Progenitor cell of endocrine pancreas (in vitro differentiated cells): Measurements from ENCODE around the gene CRYZL1. TPM values are rescaled to one million over a fixed set of nuclear protein-coding genes. Genes with fewer than 3 reads are reported as not detected.
A peak's percentile ranks its signal among the peaks of the same experiment; 100 is the strongest.
"Not testable (repeated sequence)": the region's sequence is repeated elsewhere in the genome, so short reads cannot be mapped to it uniquely, and the experiment has no call there.

Experiments used
- DNase-seq: peaks from one replicate; pipeline ENCODE4 v3.0.0; 2021; ENCODE audit warnings: low spot score; ENCODE audit not compliant: unreplicated experiment
- H3K27ac Mint-ChIP-seq: 2 replicates; pipeline ENCODE4 v1.8.0; 2021; ENCODE audit warnings: mild to moderate bottlenecking, moderate library complexity, mixed read lengths
- H3K27me3 Mint-ChIP-seq: 2 replicates; pipeline ENCODE4 v1.8.0; 2021; ENCODE audit warnings: mixed read lengths
- H3K36me3 Mint-ChIP-seq: 2 replicates; pipeline ENCODE4 v1.8.0; 2022; ENCODE audit warnings: mixed read lengths; ENCODE audit not compliant: insufficient read depth
- H3K4me1 Mint-ChIP-seq: 2 replicates; pipeline ENCODE4 v1.8.0; 2021; ENCODE audit warnings: low read depth, mixed read lengths
- H3K4me3 Mint-ChIP-seq: 2 replicates; pipeline ENCODE4 v1.8.0; 2021; ENCODE audit warnings: low read depth, mild to moderate bottlenecking, moderate library complexity, mixed read lengths
- H3K9me3 Mint-ChIP-seq: 2 replicates; pipeline ENCODE4 v1.8.0; 2021; ENCODE audit warnings: low read depth, mixed read lengths
- total RNA-seq: library from RNA; stranded (reverse); gene quantifications from 2 replicates; pipeline ENCODE4 v1.2.1, GENCODE V29; 2021
- TF ChIP-seq, protein P1 (sequence below): fragments of 200-600 bp; sonication (generic); IDR thresholded peaks from one replicate; pipeline ENCODE4 v1.5.0; 2021; ENCODE audit warnings: antibody characterized with exemption, mild to moderate bottlenecking; ENCODE audit not compliant: unreplicated experiment

CRYZL1 gene
- total RNA-seq, 1 donor from 2014 or later, result 42.8 TPM

DNA sequence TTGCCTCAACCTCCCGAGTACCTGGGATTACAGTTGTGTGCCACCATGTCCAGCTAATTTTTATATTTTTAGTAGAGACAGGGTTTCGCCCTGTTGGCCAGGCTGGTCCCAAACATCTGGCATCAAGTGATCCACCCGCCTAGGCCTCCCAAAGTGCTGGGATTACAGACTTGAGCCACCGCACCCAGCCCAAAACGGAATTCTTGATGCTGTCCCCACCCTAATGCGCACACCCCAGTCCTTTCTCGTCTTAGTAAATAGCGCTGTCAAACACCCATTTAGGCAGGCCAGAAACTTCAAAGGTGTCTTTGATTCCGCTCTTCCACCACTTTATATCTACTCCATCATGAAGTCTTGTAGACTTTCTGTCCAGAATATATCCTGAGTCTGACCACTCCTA lies 35.9 kb upstream of the CRYZL1 start:
- DNase-seq, result no peak
- peaks cover 45% of the 10 kb centered on the region for H3K4me1 Mint-ChIP-seq
- no peak overlapping the region for H3K4me3 Mint-ChIP-seq
- no peaks in the 10 kb centered on the region for H3K27me3 Mint-ChIP-seq
- no peak overlapping the region for H3K27ac Mint-ChIP-seq
- TF ChIP-seq, protein P1, sequence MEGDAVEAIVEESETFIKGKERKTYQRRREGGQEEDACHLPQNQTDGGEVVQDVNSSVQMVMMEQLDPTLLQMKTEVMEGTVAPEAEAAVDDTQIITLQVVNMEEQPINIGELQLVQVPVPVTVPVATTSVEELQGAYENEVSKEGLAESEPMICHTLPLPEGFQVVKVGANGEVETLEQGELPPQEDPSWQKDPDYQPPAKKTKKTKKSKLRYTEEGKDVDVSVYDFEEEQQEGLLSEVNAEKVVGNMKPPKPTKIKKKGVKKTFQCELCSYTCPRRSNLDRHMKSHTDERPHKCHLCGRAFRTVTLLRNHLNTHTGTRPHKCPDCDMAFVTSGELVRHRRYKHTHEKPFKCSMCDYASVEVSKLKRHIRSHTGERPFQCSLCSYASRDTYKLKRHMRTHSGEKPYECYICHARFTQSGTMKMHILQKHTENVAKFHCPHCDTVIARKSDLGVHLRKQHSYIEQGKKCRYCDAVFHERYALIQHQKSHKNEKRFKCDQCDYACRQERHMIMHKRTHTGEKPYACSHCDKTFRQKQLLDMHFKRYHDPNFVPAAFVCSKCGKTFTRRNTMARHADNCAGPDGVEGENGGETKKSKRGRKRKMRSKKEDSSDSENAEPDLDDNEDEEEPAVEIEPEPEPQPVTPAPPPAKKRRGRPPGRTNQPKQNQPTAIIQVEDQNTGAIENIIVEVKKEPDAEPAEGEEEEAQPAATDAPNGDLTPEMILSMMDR, result no peak
- H3K9me3 Mint-ChIP-seq, result no peaks in the 10 kb centered on the region
- H3K36me3 Mint-ChIP-seq, result peaks cover 4% of the 10 kb centered on the region

DNA sequence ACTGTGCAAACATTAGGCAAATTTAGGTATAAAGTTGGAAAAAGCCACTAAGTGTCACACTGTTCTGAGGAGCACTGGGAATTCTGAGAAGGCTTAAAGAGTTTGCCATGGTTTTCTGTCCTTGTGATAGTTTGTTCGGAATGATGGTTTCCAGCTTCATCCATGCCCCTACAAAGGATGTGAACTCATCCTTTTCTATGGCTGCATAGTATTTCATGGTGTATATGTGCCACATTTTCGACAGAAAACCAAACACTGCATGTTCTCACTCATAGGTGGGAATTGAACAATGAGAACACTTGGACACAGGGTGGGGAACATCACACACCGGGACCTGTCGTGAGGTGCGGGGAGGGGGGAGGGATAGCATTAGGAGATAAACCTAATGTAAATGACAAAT lies 35.1 kb upstream of the CRYZL1 start:
- H3K9me3 Mint-ChIP-seq, H3K27ac Mint-ChIP-seq, DNase-seq, H3K27me3 Mint-ChIP-seq, H3K4me3 Mint-ChIP-seq, H3K36me3 Mint-ChIP-seq: not testable (repeated sequence)
- H3K4me1 Mint-ChIP-seq, result peaks cover 45% of the 10 kb centered on the region

DNA sequence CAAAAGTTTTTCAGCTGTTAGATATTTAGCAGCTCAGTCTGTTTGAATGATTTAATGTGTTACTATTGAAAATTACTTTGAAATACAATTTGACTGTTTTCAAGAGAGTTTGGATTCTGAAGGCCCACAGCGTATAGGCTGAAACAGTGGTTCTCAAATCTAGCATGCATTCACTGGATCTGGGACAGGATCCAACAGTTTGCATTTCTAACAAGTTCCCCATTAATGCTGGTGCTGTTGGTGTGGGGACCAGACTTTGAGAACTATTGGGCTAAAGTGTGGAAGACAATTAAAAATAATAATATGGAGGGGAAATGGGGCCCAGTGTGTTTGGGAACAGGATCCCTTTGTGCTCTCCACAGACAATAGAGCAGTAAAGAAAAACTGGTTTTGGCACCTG lies 32.7 kb upstream of the CRYZL1 start:
- Mint-ChIP-seq H3K4me3 (no peak overlapping the region), H3K36me3 (peaks cover 6% of the 10 kb centered on the region), H3K4me1 (peaks cover 41% of the 10 kb centered on the region), H3K27me3 (no peaks in the 10 kb centered on the region), H3K27ac (peak overlapping the region; percentile 88), H3K9me3 (no peaks in the 10 kb centered on the region)
- TF ChIP-seq, protein P1, result no peak
- DNase-seq, result no peak

DNA sequence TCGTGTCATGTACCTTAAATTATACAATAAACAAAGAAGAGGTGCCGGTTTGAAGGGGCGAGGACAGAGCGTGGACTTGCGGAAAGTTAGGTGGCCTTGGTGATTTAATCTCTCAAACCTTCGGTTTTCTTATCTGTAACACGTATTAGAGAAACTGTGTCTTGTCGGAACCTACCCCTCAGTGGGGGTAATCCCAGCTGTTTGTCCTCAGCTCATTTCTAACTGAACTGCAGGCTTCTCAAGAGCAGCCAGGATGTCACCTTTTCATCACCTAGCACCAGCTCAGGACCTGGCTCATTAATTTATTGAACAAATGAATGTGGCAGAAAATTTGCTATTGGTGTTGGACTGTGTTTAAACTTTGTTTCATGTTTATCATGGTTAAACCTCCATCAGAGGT lies 31.9 kb upstream of the CRYZL1 start:
- DNase-seq, result no peak
- Mint-ChIP-seq H3K4me3 (no peak overlapping the region), H3K27ac (peak overlapping the region; percentile 88), H3K27me3 (no peaks in the 10 kb centered on the region), H3K4me1 (peaks cover 39% of the 10 kb centered on the region), H3K9me3 (no peaks in the 10 kb centered on the region), H3K36me3 (peaks cover 6% of the 10 kb centered on the region)
- TF ChIP-seq, protein P1, result no peak

DNA sequence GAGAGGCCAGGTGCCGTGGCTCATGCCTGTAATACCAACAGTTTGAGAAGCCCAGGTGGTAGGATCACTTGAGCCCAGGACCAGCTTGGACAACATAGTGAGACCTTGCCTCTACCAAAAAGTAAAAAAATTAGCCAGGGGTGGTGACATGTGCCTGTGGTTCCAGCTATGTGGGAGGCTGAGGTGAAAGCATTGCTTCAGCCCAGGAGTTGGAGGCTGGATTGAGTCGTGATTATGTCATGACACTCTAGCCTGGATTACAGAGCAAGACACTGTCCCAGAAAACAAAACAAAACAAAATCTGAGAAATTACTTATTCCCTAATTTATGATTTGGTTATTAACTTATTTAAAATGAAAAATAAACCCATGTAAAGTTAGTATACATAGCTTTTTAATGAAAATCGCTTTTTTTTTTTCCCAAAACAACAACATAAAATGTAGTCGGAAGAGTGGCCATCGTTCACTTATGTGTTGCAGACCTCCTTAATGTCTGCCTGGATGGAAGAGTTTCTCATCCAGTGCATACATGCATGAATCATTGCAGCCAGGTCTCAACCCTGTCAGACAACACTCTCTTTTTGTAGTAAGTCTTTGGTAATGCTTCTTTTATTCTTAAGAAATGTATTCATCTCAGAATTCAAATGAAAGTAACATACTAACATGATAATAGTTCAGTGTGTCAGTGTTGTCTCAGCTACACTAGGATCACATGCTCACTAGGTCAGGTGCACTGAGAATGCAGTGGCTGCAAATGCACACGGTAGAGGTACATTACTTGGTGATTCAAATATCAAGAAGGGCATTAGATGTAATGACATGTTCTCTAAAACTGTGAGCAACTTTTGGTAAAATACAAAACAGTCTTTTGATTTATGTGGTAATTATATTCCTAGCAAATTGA lies 28.8 kb upstream of the CRYZL1 start:
- Mint-ChIP-seq H3K9me3 (no peaks in the 10 kb centered on the region), H3K27ac (peak overlapping the region; percentile 8), H3K4me3 (no peak overlapping the region), H3K4me1 (peaks cover 33% of the 10 kb centered on the region), H3K36me3 (peaks cover 5% of the 10 kb centered on the region), H3K27me3 (no peaks in the 10 kb centered on the region)
- TF ChIP-seq, protein P1, result no peak
- no peak for DNase-seq

DNA sequence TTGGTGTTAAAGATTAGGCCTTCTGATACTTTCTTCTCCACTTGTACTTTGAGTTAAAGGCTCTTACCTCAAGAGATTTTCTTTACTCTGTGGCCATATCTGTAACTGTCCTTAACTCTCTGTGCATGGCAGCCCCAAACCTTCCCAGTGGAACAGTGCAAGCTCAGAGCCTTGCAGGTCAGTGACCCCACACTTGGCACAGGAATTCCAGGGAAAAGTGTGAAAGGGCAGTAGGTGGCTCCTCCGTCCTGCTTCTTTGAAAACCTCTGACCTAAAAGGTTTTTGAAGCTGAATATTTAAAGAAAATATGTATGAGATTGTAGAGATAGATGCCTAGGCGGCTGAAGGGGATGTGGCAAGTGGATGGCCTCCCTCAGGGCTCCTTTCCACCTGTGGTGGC lies 27.1 kb upstream of the CRYZL1 start:
- TF ChIP-seq, protein P1, result no peak
- Mint-ChIP-seq H3K27ac (no peak overlapping the region), H3K9me3 (no peaks in the 10 kb centered on the region), H3K27me3 (no peaks in the 10 kb centered on the region), H3K4me3 (no peak overlapping the region), H3K36me3 (peaks cover 5% of the 10 kb centered on the region), H3K4me1 (peaks cover 18% of the 10 kb centered on the region)
- no peak for DNase-seq
